GM12864 (cell line): Measurements from ENCODE around the gene SPDEF.

ENCODE experiments used
- DNase-seq: peaks from one replicate; pipeline ENCODE4 v3.0.0-alpha.2; 2011; ENCODE audit warnings: low read depth
- H3K4me3 ChIP-seq: 2 replicates; pipeline ENCODE4 v1.5.1; 2011; ENCODE audit warnings: mild to moderate bottlenecking, low read depth, low read length, control low read depth
- CTCF ChIP-seq: IDR thresholded peaks from 2 replicates; pipeline ENCODE4 v1.5.1; 2011; ENCODE audit warnings: low read depth, mild to moderate bottlenecking, moderate library complexity, low read length, control low read depth, inconsistent platforms; ENCODE audit errors: missing control alignments

The SPDEF gene

DNA sequence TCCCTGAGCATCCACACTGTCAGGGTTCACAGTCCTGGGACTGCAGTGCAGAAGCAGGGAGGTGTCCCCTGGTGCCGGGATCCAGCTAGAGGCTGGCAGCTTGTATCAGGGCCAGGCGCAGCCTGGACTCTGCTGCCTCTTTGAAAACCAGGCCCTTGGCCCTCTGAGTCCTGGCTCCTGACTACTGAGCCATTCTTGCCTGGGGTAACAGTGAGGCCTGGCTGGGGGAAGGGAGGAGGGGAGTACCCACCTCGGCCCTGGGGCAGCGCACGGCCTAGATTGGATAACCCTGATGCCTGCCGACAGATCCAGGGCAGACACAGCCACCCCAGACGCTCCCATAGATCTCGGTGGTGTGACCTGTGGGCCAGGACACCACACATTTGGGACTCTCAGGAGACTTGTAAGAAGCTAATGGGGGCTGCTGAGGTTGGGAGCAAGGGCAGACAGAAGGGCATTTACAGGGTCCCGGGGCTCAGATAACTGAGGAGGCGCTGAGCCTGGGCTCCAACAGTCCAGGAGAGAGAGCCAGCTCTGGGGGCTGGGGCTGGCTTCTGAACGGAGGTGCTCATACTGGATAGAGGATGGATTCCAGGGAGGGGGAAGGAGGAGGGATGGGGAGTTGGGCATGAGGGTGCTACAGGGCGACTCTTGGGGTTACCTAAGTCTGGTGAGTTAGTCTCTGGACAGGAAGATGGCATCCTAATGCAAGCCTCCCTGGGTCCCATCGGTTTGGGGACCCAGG lies 30.5 kb downstream of the SPDEF start:
- no peak overlapping the region for H3K4me3 ChIP-seq
- no peak for TF ChIP-seq CTCF
- DNase-seq: no peak

- no peak for TF ChIP-seq CTCF
- no peak overlapping the region for H3K4me3 ChIP-seq
- no peak for DNase-seq
Measured at GRCh38 chr6:34524971-34525370, 31.2 kb downstream of the SPDEF start.

DNA sequence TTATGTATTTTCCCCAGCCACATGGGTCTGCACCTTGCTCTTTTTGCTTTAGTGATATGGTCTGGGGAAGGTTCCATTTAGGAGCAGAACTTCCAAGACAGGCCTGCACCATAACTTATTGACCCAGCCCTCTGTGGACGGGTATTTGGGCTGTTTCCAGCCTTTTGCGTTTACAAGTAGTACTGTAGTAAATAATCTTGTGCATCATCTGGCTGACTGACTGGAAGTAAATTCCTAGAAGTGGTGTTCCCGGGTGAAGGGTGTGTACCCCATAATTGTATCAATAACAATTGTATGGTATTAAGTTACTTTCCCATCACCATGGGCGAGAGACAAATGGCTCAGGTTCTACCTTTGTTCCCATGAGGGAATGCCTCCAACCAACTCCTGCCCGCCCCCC lies 31.6 kb downstream of the SPDEF start:
- no peak overlapping the region for H3K4me3 ChIP-seq
- no peak for DNase-seq
- TF ChIP-seq CTCF: no peak

DNA sequence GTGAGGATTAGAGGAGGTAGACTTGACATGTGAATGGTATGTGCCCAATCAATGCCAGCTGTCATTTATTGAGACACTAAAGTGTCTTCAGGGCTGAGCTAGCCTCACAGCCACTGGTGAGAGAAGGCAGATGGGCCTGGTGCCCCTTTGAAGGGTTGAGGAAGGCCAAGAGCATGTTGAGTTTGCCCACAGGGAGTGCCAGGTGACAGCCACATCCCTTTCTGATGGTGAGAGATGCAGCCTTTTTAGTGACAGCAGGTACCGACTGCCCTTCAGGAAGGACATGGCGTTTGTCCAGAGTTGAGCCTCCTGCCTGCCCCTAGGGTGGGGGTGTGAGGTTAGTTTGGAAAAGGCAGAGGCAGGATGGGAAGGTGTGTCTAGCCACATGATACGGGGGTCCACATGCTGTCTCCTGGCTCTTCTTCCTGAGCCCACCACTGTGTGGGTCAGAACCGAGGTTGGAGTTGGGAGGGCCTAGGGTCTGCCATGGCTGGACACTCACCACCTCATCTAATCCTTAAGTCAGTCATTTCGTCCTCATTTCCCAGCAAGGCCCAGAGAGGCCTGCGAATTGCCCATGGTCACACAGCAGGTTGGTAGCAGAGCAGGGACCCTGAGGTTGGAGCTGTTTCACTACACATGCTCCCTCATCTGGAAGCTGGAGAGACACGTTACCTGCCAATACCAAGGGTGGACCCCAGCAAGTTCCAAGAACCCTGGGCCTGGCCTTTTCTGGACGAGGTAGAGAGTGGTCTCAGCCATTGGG lies 32.5 kb downstream of the SPDEF start:
- no peak for TF ChIP-seq CTCF
- no peak for DNase-seq
- no peak overlapping the region for H3K4me3 ChIP-seq

DNA sequence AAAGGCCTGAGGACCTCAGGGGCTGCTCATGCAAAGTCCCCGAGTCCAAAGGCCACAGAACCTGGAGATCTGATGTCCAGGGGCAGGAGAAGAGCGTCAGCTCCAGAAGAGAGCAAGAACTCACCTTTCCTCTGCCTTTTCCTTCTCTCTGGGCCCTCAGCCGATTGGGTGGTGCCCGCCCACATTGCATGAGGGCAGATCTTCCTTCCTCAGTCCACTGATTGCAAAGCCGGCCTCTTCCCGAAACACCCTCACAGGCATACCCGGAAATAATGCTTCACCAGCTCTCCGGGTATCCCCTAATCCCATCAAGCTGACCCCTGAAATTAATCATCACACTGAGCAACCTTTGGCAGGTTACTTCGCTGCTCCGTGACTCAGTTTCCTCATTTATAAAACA lies 33.4 kb downstream of the SPDEF start:
- DNase-seq: no peak
- TF ChIP-seq CTCF: no peak
- no peak overlapping the region for H3K4me3 ChIP-seq

GRCh38 chr6:34521463-34522285 lies 34.5 kb downstream of the SPDEF start:
- no peak for TF ChIP-seq CTCF
- no peak overlapping the region for H3K4me3 ChIP-seq
- DNase-seq: no peak
